Stimulated activated CD4-positive, alpha-beta T cell treated with anti-CD3 and anti-CD28 coated beads, Interleukin-2, amount 100 ng/mL, for 4 hours (primary cell): ENCODE measurements around the gene ABCA8.
"Not testable (repeated sequence)": the region's sequence is repeated elsewhere in the genome, so short reads cannot be mapped to it uniquely, and the experiment has no call there.

ENCODE experiments used
- DNase-seq: peaks from one replicate; pipeline ENCODE4 v3.0.0-alpha.2; 2020; ENCODE audit warnings: low read depth

ABCA8 gene

DNA sequence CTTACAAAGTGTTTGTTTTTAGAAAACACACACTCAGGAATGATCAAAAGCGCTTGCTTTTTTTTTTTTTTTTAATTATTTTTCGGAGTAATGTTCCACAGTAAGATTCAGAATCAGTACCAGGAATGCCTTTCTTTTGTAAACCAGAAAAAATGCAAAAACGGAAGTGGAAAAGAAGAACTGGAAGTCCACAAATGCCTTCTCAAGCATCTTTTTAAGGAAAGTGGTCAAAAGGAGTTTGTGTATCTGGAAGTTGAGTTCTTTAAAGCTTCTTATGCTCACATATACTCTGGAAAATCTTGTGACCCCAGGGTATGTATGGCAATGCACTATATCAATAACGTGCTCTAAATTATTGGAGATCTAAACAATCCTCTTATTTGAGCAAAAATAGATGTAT is 126.0 kb downstream of the ABCA8 start:
- no peak for DNase-seq

- no peak for DNase-seq
Measured at GRCh38 chr17:68824707-68825106, 130.5 kb downstream of the ABCA8 start.

- DNase-seq, result not testable (repeated sequence)
Measured at GRCh38 chr17:68824185-68824584, 131.0 kb downstream of the ABCA8 start.

- no peak for DNase-seq
Measured at GRCh38 chr17:68822719-68823289, 132.4 kb downstream of the ABCA8 start.

DNA sequence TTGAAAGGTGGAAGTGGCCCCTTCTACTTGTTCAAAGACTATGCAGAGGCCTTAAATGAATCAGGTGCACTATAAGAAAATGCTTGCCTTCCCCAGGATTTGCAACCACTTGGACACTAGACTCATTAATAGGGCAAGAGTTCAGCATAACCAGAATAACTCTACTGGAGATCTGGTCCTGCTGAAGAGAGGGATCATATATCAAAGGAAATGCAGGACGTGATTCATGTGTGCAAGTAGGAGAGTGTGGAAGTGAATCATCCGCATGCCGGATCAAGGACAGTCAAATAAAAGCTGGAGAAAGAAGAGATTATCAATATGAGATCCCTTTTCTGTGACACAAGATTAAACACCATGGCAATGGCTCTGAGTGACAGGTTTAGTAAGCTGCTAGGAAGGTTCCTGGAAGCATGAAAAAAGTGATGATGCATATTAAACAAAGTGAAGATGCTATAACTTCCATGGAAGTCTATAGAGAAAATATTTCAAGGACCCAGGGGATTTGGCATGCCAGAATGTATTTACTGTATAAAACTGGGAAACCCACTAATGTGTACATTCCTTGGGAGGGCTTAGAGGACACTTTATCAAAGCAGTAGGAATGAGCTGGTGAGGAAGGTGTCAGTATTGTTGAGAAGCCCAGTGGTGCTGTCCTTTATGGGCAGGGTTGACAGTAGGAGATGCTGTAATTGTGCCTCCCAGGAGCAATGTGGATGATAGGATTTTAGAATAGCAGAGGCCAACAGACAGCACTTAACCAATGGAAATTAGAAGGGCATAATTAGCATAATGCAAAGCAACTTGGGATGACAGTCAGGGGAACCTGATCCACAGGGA is 133.1 kb downstream of the ABCA8 start:
- DNase-seq, result no peak

GRCh38 chr17:68820825-68821481 is 134.2 kb downstream of the ABCA8 start:
- no peak for DNase-seq

- no peak for DNase-seq
Measured at GRCh38 chr17:68820476-68820824, 134.7 kb downstream of the ABCA8 start.

DNA sequence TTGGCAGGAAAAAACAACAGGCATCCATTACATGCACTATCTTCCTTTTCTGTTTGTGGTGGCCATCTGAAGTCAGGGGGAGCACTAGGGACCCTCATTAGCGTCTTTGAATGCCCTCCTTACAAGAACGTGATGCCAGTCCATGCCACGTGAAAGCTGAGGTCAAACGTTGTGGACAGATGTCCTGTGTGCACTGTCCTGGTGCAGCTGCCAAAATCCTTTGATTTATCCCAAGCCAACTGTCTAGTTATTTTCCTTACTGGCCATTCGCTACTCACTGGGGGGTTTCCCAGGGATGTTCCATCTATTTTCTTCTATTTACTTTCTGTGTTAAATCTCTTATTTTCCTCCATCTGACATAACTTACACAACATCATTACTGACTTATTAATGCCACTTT is 135.7 kb downstream of the ABCA8 start:
- no peak for DNase-seq
